B cell (primary cell): Measurements from ENCODE around the gene RABL6. TPM values are rescaled to one million over a fixed set of nuclear protein-coding genes. Genes with fewer than 3 reads are reported as not detected.

Experiments
- ATAC-seq: fragments of 200-7000 bp; cut with Tn5 transposase; one replicate; pipeline ENCODE4 v1.10.0; 2021; ENCODE audit warnings: low read depth, mild to moderate bottlenecking, moderate number of reproducible peaks, moderate library complexity
- CTCF ChIA-PET: fragments of 350-600 bp; sonication (Branson Sonifier 250); formaldehyde crosslinking; loops from one replicate; lab custom pipeline; 2021; ENCODE audit warnings: antibody characterized with exemption, inconsistent platforms; lab: Charles Lee
- POLR2A ChIA-PET: fragments of 350-600 bp; sonication (Branson Sonifier 250); formaldehyde crosslinking; loops from one replicate; lab custom pipeline; 2021; ENCODE audit warnings: antibody characterized with exemption; lab: Charles Lee
- DNase-seq: peaks from one replicate; pipeline ENCODE4 v3.0.0; 2013
- H2AFZ ChIP-seq: 2 replicates; pipeline ENCODE4 v1.6.1; 2012; ENCODE audit warnings: mild to moderate bottlenecking, low read depth, low read length; ENCODE audit not compliant: insufficient read depth, poor library complexity, severe bottlenecking
- H3K27ac ChIP-seq, 2 donors: 1 replicate in 1 of 2; 2 replicates in 1 of 2; pipeline ENCODE4 v1.5.1; 2012 to 2013; ENCODE audit warnings: low read length in 2 of 2, mild to moderate bottlenecking in 2 of 2, moderate library complexity in 1 of 2
- H3K27me3 ChIP-seq, 4 experiments: fragments of 200-600 bp in 1 of 4; sonication (generic) in 1 of 4; replicated peaks in 1 of 4; 1 replicate in 2 of 4; 2 replicates in 2 of 4; pipeline versions ENCODE4 v1.6.1 to v1.7.0; 2013 to 2016; ENCODE audit warnings: low read length in 3 of 4, mild to moderate bottlenecking in 2 of 4, mixed read lengths in 1 of 4, moderate library complexity in 1 of 4; ENCODE audit not compliant: insufficient read depth in 4 of 4, control insufficient read depth in 3 of 4; ENCODE audit errors: control extremely low read depth in 1 of 4
- H3K36me3 ChIP-seq, 2 experiments: replicated peaks in 1 of 2; 1 replicate in 1 of 2; 2 replicates in 1 of 2; pipeline versions ENCODE4 v1.6.1 to v1.7.1; 2013; ENCODE audit warnings: low read length in 1 of 2; ENCODE audit not compliant: insufficient read depth in 2 of 2, control insufficient read depth in 1 of 2; ENCODE audit errors: control extremely low read depth in 1 of 2, extremely low read depth in 1 of 2
- H3K4me1 ChIP-seq, 2 donors: fragments of 200-600 bp in 1 of 2; sonication (generic) in 1 of 2; 1 replicate in 1 of 2; 2 replicates in 1 of 2; pipeline versions ENCODE4 v1.5.1 to v1.6.1; 2013 to 2017; ENCODE audit warnings: low read length in 2 of 2; ENCODE audit not compliant: control insufficient read depth in 2 of 2, insufficient read depth in 2 of 2
- H3K4me2 ChIP-seq: replicated peaks from 2 replicates; pipeline ENCODE3; 2012; ENCODE audit warnings: mild to moderate bottlenecking, low read depth, low read length; ENCODE audit not compliant: poor library complexity, severe bottlenecking
- H3K4me3 ChIP-seq, 5 experiments: fragments of 200-600 bp in 1 of 5; sonication (generic) in 1 of 5; 1 replicate in 3 of 5; 2 replicates in 2 of 5; pipeline versions ENCODE4 v1.5.1 to v1.7.0; 2011 to 2016; ENCODE audit warnings: low read length in 4 of 5, mild to moderate bottlenecking in 4 of 5, low read depth in 2 of 5, control low read depth in 1 of 5, moderate library complexity in 1 of 5; ENCODE audit not compliant: insufficient read depth in 1 of 5; ENCODE audit errors: control extremely low read depth in 1 of 5, extremely low read depth in 1 of 5
- H3K79me2 ChIP-seq: fragments of 200-600 bp; sonication (generic); one replicate; pipeline ENCODE4 v1.6.0; 2016; ENCODE audit warnings: low read length; ENCODE audit not compliant: control insufficient read depth, insufficient read depth
- H3K9ac ChIP-seq: fragments of 200-600 bp; sonication (generic); 2 replicates; pipeline ENCODE4 v1.6.1; 2017; ENCODE audit warnings: mild to moderate bottlenecking, low read length, moderate library complexity
- H3K9me3 ChIP-seq, 3 donors: one replicate each; pipeline versions ENCODE4 v1.6.1 to v1.7.1; 2013; ENCODE audit warnings: low read length in 2 of 3; ENCODE audit not compliant: control insufficient read depth in 2 of 3, insufficient read depth in 1 of 3; ENCODE audit errors: control extremely low read depth in 1 of 3
- H4K20me1 ChIP-seq: 2 replicates; pipeline ENCODE4 v1.6.0; 2012; ENCODE audit warnings: mild to moderate bottlenecking, low read length; ENCODE audit not compliant: insufficient read depth, control insufficient read depth, poor library complexity, severe bottlenecking
- H3K27ac Mint-ChIP-seq: one replicate; pipeline ENCODE4 v1.8.0; 2021; ENCODE audit warnings: mixed read lengths
- H3K27me3 Mint-ChIP-seq: one replicate; pipeline ENCODE4 v1.8.0; 2021; ENCODE audit warnings: mixed read lengths
- H3K4me1 Mint-ChIP-seq: one replicate; pipeline ENCODE4 v1.8.0; 2021; ENCODE audit warnings: mixed read lengths
- H3K4me3 Mint-ChIP-seq: one replicate; pipeline ENCODE4 v1.8.0; 2021; ENCODE audit warnings: mixed read lengths
- H3K9me3 Mint-ChIP-seq: one replicate; pipeline ENCODE4 v1.8.0; 2022; ENCODE audit warnings: mixed read lengths; ENCODE audit not compliant: insufficient read depth
- EZH2 ChIP-seq: IDR thresholded peaks from 2 replicates; pipeline ENCODE4 v1.6.1; 2012; ENCODE audit warnings: borderline replicate concordance, low read depth, mild to moderate bottlenecking, moderate library complexity, low read length; ENCODE audit not compliant: insufficient read depth, poor library complexity, severe bottlenecking
- WGBS: methylation state at CpG from one replicate; pipeline ENCODE4 v1.1.5; 2013; ENCODE audit warnings: missing lambda C conversion rate; ENCODE audit not compliant: insufficient coverage; 5-methylcytosine and 5-hydroxymethylcytosine counted together
- intact Hi-C: fragments of 100-400 bp; cut with micrococcal nuclease; formaldehyde crosslinking; loops from one replicate; pipeline ENCODE4 v1.10.0; 2022
- polyA plus RNA-seq: library from polyadenylated mRNA; depleted of rRNA; stranded (reverse); fragments of >200 nt; gene quantifications from 2 replicates; pipeline ENCODE4 v1.2.3, GENCODE V29; 2012
- total RNA-seq, 2 donors: library from RNA; stranded (reverse); fragments of 120-200 nt in 1 of 2; gene quantifications; 1 replicate in 1 of 2; 2 replicates in 1 of 2; pipeline versions ENCODE4 v1.2.3 to v1.2.4, GENCODE V29; 2013 to 2022
- TF ChIP-seq, protein P1 (sequence below): fragments of 200-600 bp; IDR thresholded peaks from one replicate; pipeline ENCODE4 v1.8.0; 2022; ENCODE audit warnings: antibody characterized with exemption, mild to moderate bottlenecking

RABL6 gene
- total and polyA plus RNA-seq, 2 donors (not counting 1 experiment from before 2014, with no cell fraction given), result 33.6 to 70.5 TPM

DNA sequence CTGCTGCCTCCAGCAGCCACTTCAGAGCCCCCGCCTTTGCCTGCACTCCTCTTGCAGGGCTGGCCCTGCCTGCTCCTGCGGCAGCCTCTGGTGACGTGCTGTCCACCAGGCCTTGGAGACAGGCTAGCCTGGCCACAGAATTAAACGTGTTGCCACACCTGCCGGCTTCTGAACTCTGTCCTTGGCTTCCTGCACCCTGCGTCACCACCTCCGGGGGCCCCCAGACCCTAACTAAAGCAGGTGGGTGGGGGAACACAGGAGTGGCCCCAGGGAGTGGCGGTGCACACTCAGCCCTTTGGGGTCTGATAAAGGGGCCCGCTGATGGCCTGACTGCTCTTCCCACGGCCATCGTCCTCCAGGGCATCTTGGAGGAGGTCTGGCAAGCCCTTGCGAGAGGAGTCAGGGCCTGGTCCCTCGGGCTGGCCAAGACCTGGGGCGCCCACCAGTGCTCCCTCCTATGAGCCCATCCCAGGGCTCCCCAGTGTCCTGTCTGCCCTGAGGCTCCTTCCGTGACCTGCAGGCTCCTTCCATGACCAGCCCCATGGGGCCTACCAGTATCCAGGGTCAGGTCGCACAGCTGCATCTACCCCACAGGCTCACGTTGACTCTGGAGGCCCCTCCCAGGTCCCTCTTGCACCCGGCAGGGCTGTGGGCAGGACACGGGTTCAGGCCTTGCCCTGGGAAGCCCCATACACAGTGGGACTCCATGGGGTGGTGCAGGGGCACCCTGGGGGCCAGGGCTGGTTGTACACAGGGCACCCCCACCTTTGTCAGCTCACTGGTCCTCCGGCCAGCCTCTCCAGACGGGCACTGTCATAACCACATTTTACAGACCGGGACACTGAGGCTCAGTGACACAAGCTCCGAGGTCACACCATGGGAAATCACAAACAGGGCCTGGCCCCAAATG, 43.4 kb downstream of the RABL6 start:
- peaks cover 27 to 29% of the 10 kb centered on the region in 2 donors for H3K4me1 ChIP-seq
- H3K27me3 ChIP-seq, result peaks cover 0 to 19% (median 8%) of the 10 kb centered on the region in 4 experiments
- peaks cover 0 to 11% (median 0%) of the 10 kb centered on the region in 3 donors for H3K9me3 ChIP-seq
- intact Hi-C loops, result no loop called here
- peaks cover 2% of the 10 kb centered on the region for H3K79me2 ChIP-seq
- no peaks in the 10 kb centered on the region for H3K9me3 Mint-ChIP-seq
- WGBS, result 93% methylated on average over 23 of the region's 23 CpGs
- H3K9ac ChIP-seq, result no peak overlapping the region
- ChIA-PET CTCF (interaction anchor here (0.6 to 1.2 kb wide), 2 partner anchors 9 to 13 kb away, joined by 3 read pairs; partner anchors contain the start of gene AJM1), POLR2A (no interaction called here)
- peaks cover 7% of the 10 kb centered on the region for H3K27me3 Mint-ChIP-seq
- H3K4me3 Mint-ChIP-seq, result peak overlapping the region; percentile 3
- peaks cover 12% of the 10 kb centered on the region for H4K20me1 ChIP-seq
- no peak overlapping the region for H3K4me2 ChIP-seq
- no peak overlapping the region for H2AFZ ChIP-seq
- peaks cover 20% of the 10 kb centered on the region for H3K4me1 Mint-ChIP-seq
- no peak overlapping the region for H3K4me3 ChIP-seq
- H3K27ac ChIP-seq, result no peak overlapping the region
- DNase-seq, result no peak
- no peak for ATAC-seq
- H3K36me3 ChIP-seq, result peaks cover 0 to 4% of the 10 kb centered on the region in 2 experiments
- TF ChIP-seq, protein P1, sequence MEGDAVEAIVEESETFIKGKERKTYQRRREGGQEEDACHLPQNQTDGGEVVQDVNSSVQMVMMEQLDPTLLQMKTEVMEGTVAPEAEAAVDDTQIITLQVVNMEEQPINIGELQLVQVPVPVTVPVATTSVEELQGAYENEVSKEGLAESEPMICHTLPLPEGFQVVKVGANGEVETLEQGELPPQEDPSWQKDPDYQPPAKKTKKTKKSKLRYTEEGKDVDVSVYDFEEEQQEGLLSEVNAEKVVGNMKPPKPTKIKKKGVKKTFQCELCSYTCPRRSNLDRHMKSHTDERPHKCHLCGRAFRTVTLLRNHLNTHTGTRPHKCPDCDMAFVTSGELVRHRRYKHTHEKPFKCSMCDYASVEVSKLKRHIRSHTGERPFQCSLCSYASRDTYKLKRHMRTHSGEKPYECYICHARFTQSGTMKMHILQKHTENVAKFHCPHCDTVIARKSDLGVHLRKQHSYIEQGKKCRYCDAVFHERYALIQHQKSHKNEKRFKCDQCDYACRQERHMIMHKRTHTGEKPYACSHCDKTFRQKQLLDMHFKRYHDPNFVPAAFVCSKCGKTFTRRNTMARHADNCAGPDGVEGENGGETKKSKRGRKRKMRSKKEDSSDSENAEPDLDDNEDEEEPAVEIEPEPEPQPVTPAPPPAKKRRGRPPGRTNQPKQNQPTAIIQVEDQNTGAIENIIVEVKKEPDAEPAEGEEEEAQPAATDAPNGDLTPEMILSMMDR, result no peak
- TF ChIP-seq EZH2, result no peak
- H3K27ac Mint-ChIP-seq, result no peak overlapping the region
